Skeletal muscle tissue (tissue), 4 donors: ENCODE data around the gene PPM1N. TPM values are rescaled to one million over a fixed set of nuclear protein-coding genes. Genes with fewer than 3 reads are reported as not detected.
A peak's percentile ranks its signal among the peaks of the same experiment; 100 is the strongest.

ENCODE experiments used
- H3K27ac ChIP-seq: one replicate; pipeline ENCODE4 v1.7.0; 2013; ENCODE audit warnings: mild to moderate bottlenecking, low read depth, low read length, inconsistent platforms
- H3K27me3 ChIP-seq, 3 donors: one replicate each; pipeline ENCODE4 v1.7.0; 2013; ENCODE audit warnings: low read length in 3 of 3; ENCODE audit not compliant: control insufficient read depth in 3 of 3, insufficient read depth in 3 of 3
- H3K36me3 ChIP-seq, 3 donors: one replicate each; pipeline ENCODE4 v1.7.0; 2013; ENCODE audit warnings: low read length in 3 of 3; ENCODE audit not compliant: control insufficient read depth in 3 of 3, insufficient read depth in 3 of 3
- H3K4me1 ChIP-seq, 3 donors: one replicate each; pipeline ENCODE4 v1.7.0; 2013; ENCODE audit warnings: low read length in 3 of 3, mild to moderate bottlenecking in 3 of 3; ENCODE audit not compliant: control insufficient read depth in 3 of 3, insufficient read depth in 3 of 3
- H3K4me3 ChIP-seq, 3 donors: one replicate each; pipeline ENCODE4 v1.7.0; 2013; ENCODE audit warnings: low read length in 3 of 3
- H3K9ac ChIP-seq, 3 donors: one replicate each; pipeline ENCODE4 v1.7.0; 2013; ENCODE audit warnings: low read length in 3 of 3, mild to moderate bottlenecking in 3 of 3, moderate library complexity in 2 of 3, low read depth in 1 of 3
- H3K9me3 ChIP-seq, 3 donors: one replicate each; pipeline ENCODE4 v1.7.0; 2013; ENCODE audit warnings: low read length in 3 of 3; ENCODE audit not compliant: control insufficient read depth in 3 of 3
- total RNA-seq: library from RNA; depleted of rRNA; stranded (reverse); fragments of >200 nt; gene quantifications from one replicate; pipeline ENCODE4 v1.2.3, GENCODE V29; 2014
- donor health status: Osteomylitis.

PPM1N gene
- total RNA-seq, 1 donor from 2014 or later: 0.52 TPM

DNA sequence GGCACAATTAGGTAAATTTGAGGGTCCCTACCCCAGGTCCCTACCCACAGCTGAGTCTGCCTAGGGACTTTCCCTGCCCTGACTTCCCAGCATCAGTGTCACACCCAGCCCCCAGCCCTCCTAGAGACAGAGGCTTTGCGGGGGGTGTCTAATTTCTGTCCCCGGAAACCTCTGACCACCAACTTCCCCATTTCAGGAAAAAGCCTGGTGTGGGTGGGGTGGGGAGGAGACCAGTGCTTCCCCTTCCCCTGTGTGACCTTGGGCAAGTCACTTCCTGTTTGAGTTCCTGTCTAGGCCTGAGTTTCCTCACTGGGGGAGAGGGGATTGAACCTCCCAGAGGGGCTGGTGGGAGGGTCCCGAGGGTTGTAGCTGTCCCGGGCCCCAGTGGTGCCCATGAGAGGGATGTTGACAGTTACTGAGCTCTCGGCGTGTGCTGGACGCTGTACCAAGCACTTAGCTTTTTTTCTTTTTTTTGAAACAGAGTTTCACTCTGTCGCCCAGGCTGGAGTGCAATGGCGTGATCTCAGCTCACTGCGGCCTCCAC, 16.9 kb downstream of the PPM1N start:
- H3K4me1 ChIP-seq: peaks cover 22 to 35% (median 33%) of the 10 kb centered on the region in 3 donors
- H3K27ac ChIP-seq: peak overlapping the region; percentile 58
- H3K4me3 ChIP-seq: no peak overlapping the region
- H3K9me3 ChIP-seq: no peaks in the 10 kb centered on the region
- peak overlapping the region in 1 of 3 donors; percentile 45 for H3K9ac ChIP-seq
- H3K27me3 ChIP-seq: no peaks in the 10 kb centered on the region
- H3K36me3 ChIP-seq: peaks cover 3 to 16% (median 9%) of the 10 kb centered on the region in 3 donors

DNA sequence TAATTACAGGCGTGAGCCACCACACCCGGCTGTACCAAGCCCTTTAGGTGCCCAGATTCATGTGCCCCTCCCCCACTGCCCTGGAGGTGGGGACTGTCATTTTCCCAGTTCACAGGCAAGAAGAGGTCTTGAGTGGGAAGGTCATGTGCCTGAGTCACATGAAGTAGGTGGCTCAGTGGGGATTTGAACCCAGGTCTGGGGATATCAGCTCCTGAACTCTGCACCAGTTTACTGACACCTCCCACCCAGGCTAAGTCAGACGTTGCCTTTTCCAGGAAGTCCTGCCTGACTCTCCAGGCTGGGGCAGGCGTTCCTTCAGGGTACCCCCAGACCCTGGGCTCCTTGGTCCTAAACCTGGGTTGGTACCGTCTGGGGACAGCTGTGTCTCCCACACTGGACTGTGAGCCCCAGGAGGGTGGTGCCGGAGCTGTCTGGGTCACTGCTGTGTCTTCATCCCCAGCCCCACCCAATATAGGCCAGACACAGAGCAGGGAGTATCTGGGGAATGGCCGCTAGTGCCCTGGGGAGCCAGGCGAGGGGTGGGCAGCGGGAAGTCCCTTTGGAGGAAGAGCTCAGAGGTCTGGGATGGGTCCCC, 17.7 kb downstream of the PPM1N start:
- H3K4me3 ChIP-seq: no peak overlapping the region
- no peaks in the 10 kb centered on the region for H3K27me3 ChIP-seq
- H3K27ac ChIP-seq: no peak overlapping the region
- peak overlapping the region in 1 of 3 donors; percentile 8 for H3K9ac ChIP-seq
- H3K36me3 ChIP-seq: peaks cover 4 to 20% (median 13%) of the 10 kb centered on the region in 3 donors
- no peaks in the 10 kb centered on the region for H3K9me3 ChIP-seq
- H3K4me1 ChIP-seq: peaks cover 22 to 35% (median 30%) of the 10 kb centered on the region in 3 donors

DNA sequence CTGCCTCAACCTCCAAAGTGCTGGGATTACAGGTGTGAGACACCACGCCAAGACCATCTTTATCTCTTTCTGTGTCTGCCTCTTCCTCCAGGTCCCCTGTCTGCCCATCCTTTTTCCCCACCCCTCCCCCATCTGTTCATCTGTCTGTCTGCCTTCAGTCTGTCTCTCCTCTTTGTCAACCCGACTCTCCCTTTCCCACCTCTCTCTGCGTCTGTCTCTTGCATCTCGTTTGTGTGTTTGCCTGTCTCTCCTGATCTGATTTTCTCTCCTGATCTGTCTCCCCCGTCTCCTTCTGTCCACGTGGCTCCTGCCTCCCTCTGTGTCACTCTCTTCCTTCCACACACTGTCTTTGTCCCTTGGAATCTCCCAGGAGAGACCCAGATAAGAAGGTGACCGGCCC, 19.0 kb downstream of the PPM1N start:
- Histone ChIP-seq H3K4me3 (no peak overlapping the region), H3K27me3 (no peaks in the 10 kb centered on the region), H3K4me1 (peaks cover 22 to 31% (median 27%) of the 10 kb centered on the region in 3 donors), H3K27ac (no peak overlapping the region), H3K36me3 (peaks cover 8 to 23% (median 17%) of the 10 kb centered on the region in 3 donors), H3K9ac (no peak overlapping the region), H3K9me3 (no peaks in the 10 kb centered on the region)

DNA sequence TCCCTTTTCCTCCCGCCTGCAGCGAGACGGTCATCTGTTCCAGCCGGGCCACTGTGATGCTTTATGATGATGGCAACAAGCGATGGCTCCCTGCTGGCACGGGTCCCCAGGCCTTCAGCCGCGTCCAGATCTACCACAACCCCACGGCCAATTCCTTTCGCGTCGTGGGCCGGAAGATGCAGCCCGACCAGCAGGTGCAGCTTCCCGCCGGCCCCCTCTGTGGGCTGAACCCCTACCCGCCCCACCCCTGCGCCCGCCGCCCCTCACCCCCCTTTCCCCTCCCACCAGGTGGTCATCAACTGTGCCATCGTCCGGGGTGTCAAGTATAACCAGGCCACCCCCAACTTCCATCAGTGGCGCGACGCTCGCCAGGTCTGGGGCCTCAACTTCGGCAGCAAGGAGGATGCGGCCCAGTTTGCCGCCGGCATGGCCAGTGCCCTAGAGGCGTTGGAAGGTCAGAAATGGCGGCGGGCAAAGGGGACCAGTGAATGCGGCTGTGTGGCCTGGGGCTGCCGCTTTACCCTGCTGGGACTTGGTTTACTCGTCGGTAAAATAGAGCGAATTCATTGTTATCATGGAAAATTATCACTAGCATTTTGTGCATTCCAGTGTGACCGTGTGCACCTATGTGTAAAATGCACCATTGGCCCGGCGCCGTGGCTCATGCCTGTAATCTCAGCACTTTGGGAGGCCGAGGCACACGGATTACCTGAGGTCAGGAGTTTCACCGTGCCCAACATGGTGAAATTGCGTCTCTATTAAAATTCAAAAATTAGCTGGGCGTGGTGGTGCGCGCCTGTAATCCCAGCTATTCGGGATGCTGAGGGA, 19.6 kb downstream of the PPM1N start:
- H3K9ac ChIP-seq: no peak overlapping the region
- no peaks in the 10 kb centered on the region for H3K9me3 ChIP-seq
- H3K36me3 ChIP-seq: peaks cover 8 to 27% (median 17%) of the 10 kb centered on the region in 3 donors
- no peaks in the 10 kb centered on the region for H3K27me3 ChIP-seq
- no peak overlapping the region for H3K4me3 ChIP-seq
- H3K27ac ChIP-seq: no peak overlapping the region
- H3K4me1 ChIP-seq: peaks cover 22 to 30% (median 27%) of the 10 kb centered on the region in 3 donors

DNA sequence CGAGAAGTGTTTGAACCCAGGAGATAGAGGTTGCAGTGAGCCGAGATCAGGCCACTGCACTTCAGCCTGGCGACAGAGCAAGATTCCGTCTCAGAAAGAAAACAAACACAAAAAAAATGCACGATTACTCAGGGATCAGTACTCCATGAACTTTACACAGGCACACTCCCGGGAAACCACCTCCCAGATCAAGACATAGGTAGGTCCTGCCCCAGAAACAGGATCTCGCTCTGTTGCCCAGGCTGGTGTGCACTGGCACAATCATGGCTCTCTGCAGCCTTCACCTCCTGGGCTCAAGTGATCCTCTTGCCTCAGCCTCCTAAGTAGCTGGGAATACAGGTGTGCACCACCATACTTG, 20.2 kb downstream of the PPM1N start:
- Histone ChIP-seq H3K9me3 (no peaks in the 10 kb centered on the region), H3K9ac (no peak overlapping the region), H3K4me1 (peaks cover 18 to 27% (median 24%) of the 10 kb centered on the region in 3 donors), H3K4me3 (no peak overlapping the region), H3K27me3 (no peaks in the 10 kb centered on the region), H3K36me3 (peaks cover 8 to 28% (median 17%) of the 10 kb centered on the region in 3 donors), H3K27ac (no peak overlapping the region)

DNA sequence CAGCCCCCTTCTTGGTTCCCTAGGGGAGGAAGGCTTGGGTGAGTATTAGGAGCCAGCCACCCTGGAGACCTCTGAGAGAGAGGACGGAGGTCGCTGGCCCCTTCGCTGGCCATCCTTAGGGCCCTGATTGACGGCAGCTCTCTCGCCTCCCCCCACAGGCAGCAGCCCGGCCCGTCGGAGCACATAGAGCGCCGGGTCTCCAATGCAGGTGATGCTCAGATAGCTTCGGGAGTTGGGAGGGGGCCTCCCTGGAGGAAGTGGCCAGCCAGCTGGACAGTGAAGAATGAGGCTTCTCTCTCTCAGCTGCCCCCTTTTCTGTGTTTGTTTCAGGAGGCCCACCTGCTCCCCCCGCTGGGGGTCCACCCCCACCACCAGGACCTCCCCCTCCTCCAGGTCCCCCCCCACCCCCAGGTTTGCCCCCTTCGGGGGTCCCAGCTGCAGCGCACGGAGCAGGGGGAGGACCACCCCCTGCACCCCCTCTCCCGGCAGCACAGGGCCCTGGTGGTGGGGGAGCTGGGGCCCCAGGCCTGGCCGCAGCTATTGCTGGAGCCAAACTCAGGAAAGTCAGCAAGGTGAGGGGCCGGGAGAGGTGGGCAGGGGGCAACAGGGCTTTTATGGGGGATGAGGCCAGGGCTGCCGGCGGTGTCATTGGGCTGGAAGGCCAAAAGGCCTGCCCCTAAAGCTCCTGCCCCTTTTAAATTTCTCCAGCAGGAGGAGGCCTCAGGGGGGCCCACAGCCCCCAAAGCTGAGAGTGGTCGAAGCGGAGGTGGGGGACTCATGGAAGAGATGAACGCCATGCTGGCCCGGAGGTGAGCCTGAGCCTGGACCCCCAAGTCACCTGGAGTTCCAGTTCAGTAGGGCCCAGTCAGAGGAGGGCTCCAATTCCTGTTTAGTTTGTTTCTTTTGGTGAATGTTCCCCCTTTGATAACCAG, 24.0 kb downstream of the PPM1N start:
- no peak overlapping the region for H3K4me3 ChIP-seq
- peaks cover 11 to 29% (median 26%) of the 10 kb centered on the region in 3 donors for H3K36me3 ChIP-seq
- H3K9ac ChIP-seq: no peak overlapping the region
- H3K4me1 ChIP-seq: peaks cover 4 to 8% (median 7%) of the 10 kb centered on the region in 3 donors
- no peaks in the 10 kb centered on the region for H3K27me3 ChIP-seq
- H3K27ac ChIP-seq: no peak overlapping the region
- H3K9me3 ChIP-seq: no peaks in the 10 kb centered on the region

DNA sequence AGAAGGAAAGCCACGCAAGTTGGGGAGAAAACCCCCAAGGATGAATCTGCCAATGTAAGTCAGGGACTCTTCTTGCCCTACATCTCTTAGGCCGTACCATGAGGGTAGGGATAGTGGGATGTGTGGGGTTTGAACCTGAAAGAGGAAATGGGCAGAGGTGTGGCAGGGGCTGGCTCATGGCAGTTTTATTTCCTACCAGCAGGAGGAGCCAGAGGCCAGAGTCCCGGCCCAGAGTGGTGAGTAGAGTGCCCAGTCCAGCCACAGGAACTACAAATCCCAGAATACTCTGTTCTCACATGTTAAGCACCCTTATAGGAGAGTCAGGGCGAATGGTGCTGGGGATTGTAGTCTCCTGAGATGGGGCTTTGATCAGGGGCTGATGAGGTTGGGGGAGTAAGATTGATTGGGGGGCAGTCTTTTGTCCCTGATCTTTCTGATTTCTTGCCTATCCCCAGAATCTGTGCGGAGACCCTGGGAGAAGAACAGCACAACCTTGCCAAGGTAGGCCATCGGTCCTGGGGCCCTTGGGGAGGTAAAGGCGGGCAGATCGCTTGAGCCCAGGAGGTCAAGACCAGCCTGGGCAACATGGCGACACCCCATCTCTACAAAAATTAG, 25.5 kb downstream of the PPM1N start:
- Histone ChIP-seq H3K9ac (no peak overlapping the region), H3K4me3 (no peak overlapping the region), H3K27me3 (peaks cover 0 to 9% (median under 1%) of the 10 kb centered on the region in 3 donors), H3K4me1 (peaks cover 4 to 12% (median 9%) of the 10 kb centered on the region in 3 donors), H3K27ac (no peak overlapping the region), H3K36me3 (peaks cover 11 to 21% (median 18%) of the 10 kb centered on the region in 3 donors), H3K9me3 (no peaks in the 10 kb centered on the region)

DNA sequence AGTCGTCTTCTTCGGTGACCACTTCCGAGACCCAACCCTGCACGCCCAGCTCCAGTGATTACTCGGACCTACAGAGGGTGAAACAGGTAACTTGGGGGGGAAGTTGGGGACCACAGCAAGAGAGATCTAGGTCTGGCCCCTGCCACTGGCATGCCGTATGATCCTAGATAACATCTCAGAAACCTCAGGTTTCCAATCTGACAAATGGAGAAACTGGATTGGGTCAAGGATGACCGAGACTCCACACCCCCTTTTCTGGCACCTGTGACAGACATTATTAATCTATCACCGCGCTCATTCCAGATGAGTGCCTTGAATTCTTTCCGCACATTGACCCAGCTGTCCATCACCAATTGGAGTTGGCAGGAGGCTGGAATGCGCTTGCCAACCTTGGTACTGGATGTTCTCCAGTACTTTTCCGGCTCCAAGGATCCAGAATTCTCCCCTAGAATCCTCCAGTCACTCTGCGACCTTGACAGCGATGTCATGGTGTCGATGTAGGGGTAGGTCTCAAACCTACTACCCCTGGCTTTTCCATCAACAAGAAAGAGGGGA, 26.4 kb downstream of the PPM1N start:
- no peaks in the 10 kb centered on the region for H3K9me3 ChIP-seq
- H3K36me3 ChIP-seq: peaks cover 11 to 21% (median 18%) of the 10 kb centered on the region in 3 donors
- peaks cover 5 to 18% (median 9%) of the 10 kb centered on the region in 3 donors for H3K27me3 ChIP-seq
- no peak overlapping the region for H3K27ac ChIP-seq
- peaks cover 11 to 16% (median 14%) of the 10 kb centered on the region in 3 donors for H3K4me1 ChIP-seq
- H3K4me3 ChIP-seq: no peak overlapping the region
- H3K9ac ChIP-seq: no peak overlapping the region

DNA sequence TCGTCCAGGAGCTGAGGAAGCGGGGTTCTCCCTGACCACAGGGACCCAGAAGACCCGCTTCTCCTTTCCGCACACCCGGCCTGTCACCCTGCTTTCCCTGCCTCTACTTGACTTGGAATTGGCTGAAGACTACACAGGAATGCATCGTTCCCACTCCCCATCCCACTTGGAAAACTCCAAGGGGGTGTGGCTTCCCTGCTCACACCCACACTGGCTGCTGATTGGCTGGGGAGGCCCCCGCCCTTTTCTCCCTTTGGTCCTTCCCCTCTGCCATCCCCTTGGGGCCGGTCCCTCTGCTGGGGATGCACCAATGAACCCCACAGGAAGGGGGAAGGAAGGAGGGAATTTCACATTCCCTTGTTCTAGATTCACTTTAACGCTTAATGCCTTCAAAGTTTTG, 27.9 kb downstream of the PPM1N start:
- Histone ChIP-seq H3K9ac (no peak overlapping the region), H3K4me1 (peaks cover 11 to 16% (median 14%) of the 10 kb centered on the region in 3 donors), H3K27me3 (peaks cover 5 to 22% (median 9%) of the 10 kb centered on the region in 3 donors), H3K4me3 (no peak overlapping the region), H3K36me3 (peaks cover 7 to 14% (median 9%) of the 10 kb centered on the region in 3 donors), H3K27ac (no peak overlapping the region), H3K9me3 (no peaks in the 10 kb centered on the region)
